ENCODE results near the gene RPL27A.
"Not testable (repeated sequence)": the region's sequence is repeated elsewhere in the genome, so short reads cannot be mapped to it uniquely, and the experiment has no call there.

RPL27A gene

DNA sequence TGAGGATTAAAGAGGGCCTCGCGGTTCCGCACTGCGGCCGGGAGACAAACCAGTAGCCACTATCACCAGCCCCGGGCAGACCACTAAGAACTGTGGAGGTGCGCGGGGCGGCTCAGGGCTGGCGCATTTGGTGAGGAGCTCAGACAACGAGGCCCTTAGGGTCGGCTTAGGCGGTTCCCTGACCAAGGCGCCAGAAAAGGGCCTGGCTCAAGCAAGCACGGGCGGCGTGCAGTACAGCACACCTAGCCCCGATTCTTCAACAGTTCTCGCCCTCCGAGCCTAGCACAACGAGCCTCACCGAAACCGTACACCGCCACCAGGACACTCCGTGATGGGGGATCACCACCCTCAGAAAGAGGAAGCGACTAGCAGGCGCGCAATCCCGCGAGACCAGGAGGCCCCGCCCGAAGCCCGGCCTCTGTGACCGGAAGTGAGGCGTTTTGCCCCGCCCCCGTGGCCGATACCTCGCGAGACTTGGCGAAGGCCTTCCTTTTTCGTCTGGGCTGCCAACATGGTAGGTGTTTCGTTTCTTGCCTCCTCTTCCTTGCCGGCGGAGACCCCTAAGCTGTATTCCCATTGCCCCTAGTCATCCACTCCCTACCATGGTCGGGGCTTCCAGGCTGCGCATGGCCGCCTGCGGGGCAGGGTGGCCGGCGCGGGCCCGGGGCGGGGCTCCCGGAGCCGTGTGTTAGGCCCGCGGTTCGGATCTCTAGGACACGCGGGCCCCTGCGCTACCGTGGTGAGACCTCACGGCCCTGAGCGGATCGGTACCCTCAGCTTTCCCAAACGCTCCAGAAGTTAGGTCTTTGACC is at the start of gene RPL27A, which contains the start of gene TRIM66:
Gene RPL27A (plus strand): TSS at position 490 of the 812 bp plus-strand sequence. CDS start 22 bp downstream, at position 512.
Gene TRIM66 (minus strand): TSS at position 363 of the 812 bp plus-strand sequence. CDS start 10,391 bp downstream, outside the sequence.
- peak; percentile 88 for DNase-seq (ENCODE audit: low spot score)

DNA sequence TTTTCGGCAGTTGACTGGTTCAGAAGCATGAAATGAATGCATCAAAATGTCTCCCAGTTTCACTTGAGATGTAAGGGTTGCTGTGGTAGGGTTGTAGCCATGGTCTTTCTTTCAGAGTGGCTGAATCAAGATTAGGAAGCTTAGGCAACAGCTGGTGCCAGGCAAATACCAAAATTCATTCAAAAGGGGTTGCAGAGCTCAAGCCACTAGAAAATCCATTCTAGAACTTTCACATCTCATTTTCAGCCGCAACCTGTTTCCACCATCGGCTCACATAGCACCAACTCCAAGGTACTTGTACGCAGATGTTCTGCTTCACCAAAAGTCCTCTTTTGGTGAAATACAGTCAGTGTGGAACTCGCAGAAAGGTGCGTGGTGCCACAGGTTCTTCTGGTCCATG is 48.1 kb upstream of the RPL27A start:
- DNase-seq (ENCODE audit: low spot score), result no peak

DNA sequence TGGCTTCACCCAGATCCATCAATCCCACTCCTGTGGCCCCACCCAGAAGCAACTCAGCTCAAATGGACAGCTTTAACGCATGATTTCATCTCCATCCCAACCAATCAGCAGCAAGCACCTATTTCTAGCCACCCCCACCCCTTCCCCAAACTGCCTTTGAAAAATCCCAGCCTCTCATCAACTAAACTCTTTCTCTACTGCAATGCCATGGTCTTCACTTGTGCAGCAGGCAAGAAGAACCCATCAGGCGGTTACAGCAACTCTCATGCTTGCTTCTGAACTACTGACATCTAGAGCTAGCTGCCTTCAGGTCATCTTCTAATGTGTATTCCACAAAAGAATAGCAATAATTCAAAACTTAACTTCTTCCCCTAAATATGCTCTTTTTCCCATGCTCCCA is 46.5 kb upstream of the RPL27A start:
- DNase-seq (ENCODE audit: low spot score), result no peak

DNA sequence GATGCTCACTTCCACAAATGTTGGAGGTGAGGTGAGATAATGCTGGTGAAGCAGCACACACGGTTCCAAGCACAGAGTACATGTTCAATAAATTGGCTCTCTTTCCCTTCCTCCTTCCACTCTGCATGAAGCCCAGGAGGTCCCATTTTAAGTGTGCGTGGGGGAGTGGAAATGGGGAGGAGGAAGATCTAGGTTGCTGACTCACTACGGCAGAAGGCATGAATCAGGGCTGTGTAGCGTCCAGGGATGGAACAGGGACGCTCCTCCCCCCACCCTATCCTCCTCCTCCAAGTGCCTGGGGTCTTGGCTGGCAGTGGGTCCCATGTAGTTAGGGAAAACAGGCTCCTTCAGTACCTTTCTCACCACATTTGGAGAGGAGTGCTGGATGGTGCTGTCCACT is 44.3 kb upstream of the RPL27A start:
- peak; percentile 43 for DNase-seq (ENCODE audit: low spot score)

DNA sequence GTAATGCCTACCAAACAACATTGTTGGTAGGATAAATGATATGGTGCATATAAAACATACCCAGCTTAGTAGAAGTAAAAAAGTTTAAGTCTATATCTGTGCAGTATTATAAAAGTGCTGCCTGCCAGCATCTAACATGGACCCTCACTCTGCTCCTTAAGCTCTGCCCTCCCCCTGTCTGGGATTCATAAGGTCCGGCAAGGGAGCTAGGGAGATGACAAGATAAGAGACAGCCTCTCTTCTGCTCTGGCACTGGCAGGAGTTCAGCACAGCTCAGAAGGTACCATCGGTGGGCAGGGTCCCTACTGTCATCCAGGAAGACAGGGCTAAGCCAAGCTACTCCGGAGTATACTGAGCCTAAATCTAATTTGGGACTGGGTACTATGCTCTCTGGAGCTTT is 42.9 kb upstream of the RPL27A start:
- DNase-seq (ENCODE audit: low spot score), result no peak

DNA sequence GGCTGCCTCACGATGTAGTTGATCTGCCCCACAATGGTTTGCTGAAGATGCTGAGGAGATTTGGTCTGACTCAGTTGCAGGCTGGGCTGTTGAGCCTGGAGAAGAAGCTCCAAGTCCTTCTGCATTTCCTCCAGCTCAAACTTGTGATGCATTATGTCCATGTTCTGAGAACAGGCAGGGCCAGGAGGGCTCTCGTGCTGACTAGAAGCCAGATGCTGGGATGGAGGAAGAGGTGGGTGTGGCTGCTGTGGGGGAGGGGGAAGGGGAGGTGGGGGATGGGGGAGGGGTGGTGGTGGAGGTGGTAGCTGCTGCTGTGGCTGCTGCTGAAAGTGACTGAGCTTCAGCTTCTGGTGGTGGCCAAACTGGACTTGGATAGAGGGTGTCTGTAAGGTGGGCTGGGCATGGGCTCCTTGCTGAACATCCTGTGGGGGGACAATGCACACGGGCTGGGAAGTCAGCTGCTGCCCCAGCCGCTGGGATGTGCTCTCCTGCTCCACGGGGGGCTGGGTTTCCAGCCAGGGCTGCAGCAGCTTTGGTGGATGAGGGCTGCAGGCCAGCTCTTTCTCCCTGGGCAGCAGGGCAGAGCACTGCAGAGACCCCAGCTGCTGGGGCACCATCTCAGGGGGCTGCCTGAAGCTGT is 42.2 kb upstream of the RPL27A start:
- no peak for DNase-seq (ENCODE audit: low spot score)

DNA sequence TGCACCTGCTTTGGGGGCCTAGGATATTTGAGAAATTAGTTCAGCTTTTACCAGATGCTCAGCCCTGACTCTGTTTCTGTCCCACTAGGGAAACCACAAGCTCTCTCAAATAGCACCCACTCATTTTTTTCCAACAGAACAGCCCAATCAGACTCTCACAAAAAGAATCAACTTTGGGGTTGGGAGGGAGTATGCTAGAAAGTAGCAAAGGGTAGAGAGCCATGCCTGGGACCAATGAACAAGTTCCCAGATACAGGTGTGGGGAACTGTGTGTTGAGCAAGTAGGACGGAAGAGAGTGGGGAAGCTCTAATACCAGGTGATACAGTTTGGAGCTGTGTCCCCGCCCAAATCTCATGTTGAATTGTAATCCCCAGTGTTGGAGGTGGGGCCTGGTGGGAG is 41.3 kb upstream of the RPL27A start:
- no peak for DNase-seq (ENCODE audit: low spot score)

DNA sequence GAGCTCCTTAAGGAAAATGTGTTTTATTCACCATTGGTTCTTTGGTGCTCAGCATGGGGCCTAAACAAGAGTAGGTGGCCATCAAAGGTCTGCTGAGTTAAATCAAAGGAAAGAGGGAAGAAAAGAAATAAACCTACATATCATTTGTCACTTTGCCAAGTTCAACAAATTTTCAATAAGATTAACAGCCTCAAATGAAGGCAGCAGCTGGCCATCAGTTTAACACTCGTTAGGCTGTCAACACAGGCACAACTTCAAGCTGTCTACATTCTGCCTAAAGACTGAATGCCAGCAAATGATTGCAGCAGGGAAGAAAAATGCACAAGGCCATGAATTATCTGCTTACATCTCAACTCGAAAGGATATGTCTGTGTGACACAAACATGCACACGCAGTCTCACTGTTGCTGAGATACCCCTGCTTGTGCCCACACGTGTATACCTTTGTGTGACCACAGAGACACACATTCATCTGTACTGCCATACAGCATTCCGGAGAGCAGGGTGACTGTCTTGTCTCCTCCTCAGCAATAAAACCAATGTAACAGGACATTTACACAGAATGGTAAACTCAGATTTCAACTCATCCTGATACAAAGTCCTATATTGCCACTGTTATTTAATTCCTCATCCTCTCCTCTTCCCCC is 40.3 kb upstream of the RPL27A start:
- DNase-seq (ENCODE audit: low spot score), result no peak

DNA sequence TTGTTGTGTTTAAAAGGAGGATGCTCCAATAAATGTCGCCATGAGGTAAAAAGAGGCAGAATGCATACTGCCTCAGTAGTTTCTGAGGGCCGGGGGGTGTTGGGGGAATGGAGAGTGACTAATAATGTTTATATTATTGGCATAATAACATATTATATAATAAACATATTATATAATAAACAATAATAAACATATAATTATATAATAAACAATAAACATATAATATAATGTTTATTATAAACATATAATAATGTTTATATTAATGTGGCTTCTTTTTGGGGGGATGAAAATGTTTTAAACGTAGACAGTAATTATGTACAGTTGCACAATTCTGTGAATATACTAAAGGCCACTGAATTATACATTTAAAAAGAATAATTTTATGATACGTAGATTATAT is 35.7 kb upstream of the RPL27A start:
- no peak for DNase-seq (ENCODE audit: low spot score)

DNA sequence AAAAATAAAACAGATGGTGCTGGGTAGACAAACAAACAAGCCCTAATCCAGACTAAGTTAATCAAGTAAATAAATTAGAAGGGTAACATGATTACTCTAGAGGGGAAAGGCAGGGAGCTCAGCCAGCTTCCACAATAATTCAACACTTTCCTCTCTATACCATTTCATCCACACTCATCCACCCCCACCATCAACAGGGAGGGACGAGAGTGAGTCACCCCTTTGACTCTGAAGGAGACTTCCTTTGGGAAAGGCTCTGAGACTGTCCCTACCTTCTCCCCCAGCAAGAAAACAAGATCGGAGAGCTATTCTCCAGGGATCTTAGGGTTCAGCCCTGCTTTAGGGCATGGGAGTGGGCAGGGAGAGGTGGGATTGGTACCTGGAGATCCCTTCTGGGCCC is 33.2 kb upstream of the RPL27A start:
- peak; percentile 82 for DNase-seq (ENCODE audit: low spot score)

DNA sequence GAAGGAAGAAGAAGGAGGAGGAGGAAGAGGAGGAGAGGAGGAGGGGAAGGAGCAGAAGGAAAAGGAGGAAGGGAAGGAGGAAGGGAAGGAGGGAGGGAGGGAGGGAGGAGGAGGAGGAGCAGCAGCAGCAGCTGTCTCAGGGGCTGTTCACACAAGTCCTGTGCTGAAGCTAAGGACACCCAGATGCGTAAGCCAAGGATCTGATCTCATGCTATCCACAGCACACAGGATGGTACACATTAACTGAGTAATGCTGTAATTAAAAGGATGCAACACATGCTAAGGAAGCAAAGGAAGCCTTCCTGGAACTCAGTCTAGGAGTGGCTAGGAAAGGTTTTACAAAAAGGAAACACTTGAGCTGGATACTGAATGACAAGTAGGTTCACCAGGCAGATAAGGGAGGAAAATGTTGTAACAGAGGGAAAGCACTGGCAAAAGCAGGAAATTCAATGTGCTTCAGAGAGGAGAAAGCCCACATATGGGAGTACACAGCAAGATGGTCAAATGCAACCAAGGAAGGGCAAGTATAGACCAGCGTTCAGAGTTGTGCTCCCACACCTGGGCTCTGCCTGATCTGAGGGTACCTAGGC is 32.1 kb upstream of the RPL27A start:
- DNase-seq (ENCODE audit: low spot score), result no peak

DNA sequence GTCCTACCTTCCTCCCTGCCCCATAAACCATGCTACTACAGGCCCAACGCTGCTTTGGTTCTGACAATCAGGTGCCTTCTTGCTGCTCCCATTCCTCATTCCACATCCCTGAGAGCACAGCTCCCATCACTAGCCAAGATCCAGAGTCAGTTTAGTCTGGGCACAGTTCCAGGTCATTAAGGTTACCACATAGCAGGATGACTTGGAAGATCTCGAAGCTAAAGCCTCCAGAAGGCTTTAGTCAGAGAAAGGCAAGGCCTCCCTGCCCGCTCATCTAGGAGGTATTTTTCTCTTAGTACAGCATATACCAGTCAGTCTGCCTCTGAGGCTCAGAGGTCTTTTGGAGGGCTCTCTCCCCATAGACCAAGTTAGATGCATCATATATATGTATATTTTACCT is 30.5 kb upstream of the RPL27A start:
- peak; percentile 74 for DNase-seq (ENCODE audit: low spot score)

DNA sequence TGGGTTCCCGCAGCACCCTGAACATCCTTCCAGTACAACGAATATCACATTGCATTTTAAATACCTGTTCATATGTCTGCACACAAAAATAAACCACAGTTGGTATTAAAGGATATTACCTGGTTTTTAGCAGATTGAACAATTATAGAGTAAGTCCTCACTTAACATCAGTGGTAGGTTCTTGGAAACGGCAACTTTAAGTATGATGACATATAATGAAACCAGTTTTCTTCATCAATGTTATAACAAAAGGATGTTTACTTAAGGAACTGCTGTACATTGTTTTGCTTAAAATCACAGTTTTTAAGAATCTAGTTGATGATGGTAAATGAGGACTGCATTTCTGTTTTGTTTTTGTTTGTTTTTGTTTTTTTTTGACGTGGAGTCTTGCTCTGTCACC is 28.1 kb upstream of the RPL27A start:
- no peak for DNase-seq (ENCODE audit: low spot score)

DNA sequence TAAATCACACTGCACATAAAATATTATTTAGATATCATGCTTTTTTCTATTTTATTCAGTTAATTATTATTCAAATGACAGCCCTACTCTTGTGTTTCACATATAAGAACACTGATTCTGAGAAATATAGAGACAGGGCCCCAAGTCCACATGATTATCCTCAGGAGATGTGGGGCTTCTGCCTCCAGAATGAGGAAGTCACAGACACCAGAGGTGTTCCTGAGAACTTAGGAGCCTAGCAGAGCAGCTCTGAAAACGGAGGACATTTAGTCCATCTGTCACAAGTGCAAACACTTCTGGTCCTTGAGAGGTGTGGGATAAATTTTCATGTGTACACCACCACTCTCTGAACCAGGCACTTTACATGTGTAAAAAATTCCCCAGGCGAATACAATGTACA is 26.3 kb upstream of the RPL27A start:
- no peak for DNase-seq (ENCODE audit: low spot score)

DNA sequence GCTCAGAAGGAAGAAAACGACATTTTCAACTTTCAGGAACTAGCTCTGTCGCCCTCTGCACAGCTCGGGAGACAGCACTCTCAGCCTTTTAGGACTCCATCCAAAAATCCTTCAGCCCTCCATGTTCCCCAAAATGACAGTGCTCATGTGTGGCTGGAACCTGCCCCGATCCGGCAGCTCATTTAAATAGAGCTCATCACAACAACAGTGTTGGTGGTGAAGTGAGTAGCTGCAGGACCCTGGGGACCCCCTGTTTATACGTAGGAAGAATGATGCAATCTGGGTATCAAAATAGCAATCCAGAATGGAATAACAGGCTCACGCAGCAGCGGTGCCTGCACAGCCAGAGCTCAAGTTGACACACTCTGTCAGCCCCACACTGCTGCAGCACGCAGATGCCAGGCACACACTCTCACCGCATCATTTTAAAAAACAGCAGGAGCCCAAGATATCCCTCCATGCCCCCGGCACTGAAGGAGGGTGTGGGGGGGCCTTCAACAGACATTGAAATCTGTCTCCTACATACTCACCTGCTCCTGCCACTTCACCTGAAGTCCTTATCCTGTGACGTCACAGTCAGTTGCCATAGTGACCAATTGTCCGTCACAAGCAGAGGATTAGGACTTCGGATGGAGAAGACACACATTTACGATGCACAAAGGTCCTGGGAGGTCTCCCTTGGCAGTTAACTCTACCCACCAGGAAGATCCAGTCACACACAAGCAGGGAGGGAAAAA is 24.1 kb upstream of the RPL27A start:
- no peak for DNase-seq (ENCODE audit: low spot score)

DNA sequence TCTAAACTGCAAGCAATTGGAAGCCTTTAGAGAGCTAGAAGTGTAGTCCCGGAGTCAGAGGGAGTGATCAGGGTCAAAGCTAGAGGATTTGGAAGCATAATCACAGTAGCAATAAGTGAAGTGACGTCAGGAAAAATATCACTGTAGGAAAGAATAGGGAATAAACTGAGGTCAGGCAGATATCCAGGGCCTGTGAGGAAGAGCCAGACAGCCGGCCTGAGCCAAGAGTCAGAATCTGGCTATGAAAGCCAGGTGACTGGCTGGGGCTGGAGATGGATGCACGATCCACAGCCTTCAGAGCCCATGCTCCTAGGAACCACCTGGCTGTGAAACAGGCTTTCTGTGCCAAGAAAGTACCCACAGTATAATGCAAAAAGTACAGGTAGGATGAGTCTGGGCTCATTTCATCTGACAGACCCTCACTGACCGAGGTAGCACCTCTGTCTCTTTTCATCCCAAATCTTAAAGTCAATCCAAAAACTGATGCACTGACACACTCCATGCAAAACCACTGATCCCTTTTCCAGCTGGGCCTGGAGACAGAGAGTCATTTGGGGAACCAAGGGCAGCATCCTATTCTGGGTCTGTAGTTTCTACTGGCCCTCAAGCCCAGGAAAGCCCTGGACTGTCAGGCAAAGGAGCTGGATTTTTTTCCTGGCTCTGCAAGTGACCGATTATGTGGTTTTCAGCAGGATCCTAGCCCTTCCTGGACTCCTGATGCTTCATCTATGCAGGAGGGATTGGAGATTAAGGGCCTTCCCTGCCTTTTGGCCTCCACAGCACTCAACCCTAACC is 21.4 kb upstream of the RPL27A start:
- DNase-seq (ENCODE audit: low spot score), result no peak

DNA sequence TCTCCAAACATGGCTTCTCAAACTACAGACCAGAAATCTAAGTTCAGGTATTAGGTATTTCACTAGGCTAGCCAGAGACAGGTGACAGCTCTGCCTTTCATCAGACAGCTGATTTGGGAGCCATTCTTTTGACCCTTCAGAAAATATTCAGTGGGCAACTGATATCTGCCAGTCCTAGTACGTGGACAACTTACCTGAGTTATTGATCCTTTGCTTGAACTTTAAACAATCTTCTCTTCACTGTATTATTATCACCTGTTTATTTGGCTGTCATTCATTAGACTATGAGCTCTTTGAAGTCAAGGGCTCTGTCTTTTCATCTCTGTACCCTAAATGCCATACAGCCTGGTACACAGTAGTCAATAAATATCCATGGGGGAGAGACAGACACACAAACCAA is 17.4 kb upstream of the RPL27A start:
- DNase-seq (ENCODE audit: low spot score), result no peak

DNA sequence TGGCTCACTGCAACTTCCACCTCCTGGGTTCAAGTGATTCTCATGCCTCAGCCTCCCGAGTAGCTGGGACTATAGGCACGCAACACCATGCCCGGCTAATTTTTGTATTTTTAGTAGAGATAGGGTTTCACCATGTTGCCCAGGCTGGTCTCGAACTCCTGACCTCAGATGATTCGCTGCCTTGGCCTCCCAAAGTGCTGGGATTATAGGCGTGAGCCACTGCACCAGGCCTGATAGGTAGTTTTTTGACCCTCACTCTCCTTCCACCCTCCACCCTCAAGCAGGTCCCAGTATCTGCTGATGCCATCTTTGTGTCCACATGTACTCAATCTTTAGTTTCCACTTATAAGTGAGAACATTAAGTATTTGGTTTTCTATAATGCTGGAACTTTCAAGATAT is 12.5 kb upstream of the RPL27A start:
- DNase-seq (ENCODE audit: low spot score), result not testable (repeated sequence)

DNA sequence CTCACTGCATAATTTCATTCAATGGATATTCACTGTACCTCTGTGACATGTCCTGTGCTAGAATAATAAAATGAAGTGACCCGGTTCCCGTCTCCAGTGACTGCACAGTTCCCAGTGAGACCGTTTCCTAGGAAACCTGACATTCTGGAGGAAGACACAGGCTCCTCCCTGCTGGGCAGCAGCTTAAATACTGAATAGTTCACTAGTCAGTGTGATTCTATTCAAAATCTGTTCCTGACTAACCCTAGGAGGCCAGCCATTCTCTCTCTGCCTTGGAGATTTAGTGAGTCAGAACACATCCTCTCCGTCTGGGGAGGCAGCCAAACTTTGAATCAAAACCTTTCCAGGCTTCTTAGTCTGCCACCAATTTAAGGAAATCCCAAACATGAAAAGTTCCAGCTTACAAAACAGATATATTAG is 11.4 kb upstream of the RPL27A start:
- DNase-seq (ENCODE audit: low spot score), result peak; percentile 85

DNA sequence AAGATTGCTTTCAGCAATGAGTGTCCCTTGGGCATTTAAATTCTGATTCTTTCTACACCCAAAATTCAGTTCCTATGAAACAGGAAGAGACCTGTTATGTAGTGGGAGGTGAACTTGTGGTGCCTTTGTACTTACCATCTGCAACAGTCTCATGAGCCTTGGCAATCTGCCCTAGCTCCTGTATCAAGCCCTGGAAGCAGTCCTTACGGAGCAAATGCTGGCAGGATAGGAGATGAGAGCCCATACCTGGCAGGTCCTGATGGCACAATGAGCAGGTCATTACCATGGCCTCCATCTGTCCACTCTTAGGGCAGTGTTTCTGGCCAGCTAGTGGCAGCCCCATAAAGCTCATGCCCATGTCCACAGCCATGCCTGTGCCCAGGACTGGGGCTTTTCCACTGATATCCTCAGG is 10.9 kb upstream of the RPL27A start:
- no peak for DNase-seq (ENCODE audit: low spot score)

DNA sequence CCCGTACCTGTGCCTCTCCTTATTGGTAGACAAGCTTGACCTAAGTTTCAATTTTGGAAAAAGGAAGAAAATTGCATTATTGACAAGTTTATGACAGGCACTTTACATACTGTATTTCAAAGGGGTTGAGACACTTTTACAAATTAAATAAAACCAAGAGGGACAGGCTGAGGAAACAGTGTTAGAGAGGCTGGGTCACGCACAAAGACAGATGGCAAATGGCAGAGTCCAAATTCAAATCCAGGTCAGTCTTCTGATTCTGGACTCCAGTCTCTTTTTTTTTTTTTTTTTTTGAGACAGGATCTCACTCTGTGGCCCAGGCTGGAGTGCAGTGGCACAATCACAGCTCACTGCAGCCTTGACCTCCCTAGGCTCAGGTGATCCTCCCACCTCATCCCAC is 10.2 kb upstream of the RPL27A start:
- no peak for DNase-seq (ENCODE audit: low spot score)
